Lung (tissue), 12 donors: ENCODE data around the gene CRISPLD2. TPM values are rescaled to one million over a fixed set of nuclear protein-coding genes. Genes with fewer than 3 reads are reported as not detected.

Experiments
- ATAC-seq: fragments of 200-7000 bp; cut with Tn5 transposase; one replicate; pipeline ENCODE4 v1.9.1; 2020; ENCODE audit warnings: moderate number of reproducible peaks; ENCODE audit not compliant: insufficient read depth, low FRiP score
- DNase-seq, 3 donors: peaks; one replicate each; pipeline ENCODE4 v3.0.0-alpha.2; 2013 to 2017
- H3K27ac ChIP-seq, 2 donors: one replicate each; pipeline ENCODE4 v1.5.1; 2013; ENCODE audit warnings: mild to moderate bottlenecking in 2 of 2, moderate library complexity in 2 of 2, control low read depth in 1 of 2, inconsistent platforms in 1 of 2, low read depth in 1 of 2, low read length in 1 of 2
- H3K27me3 ChIP-seq, 3 donors: one replicate each; pipeline ENCODE4 v1.5.1; 2013; ENCODE audit warnings: low read length in 2 of 3; ENCODE audit not compliant: control insufficient read depth in 3 of 3, insufficient read depth in 3 of 3
- H3K36me3 ChIP-seq, 4 donors: one replicate each; pipeline ENCODE4 v1.5.1; 2013; ENCODE audit warnings: low read length in 4 of 4, mild to moderate bottlenecking in 1 of 4, moderate library complexity in 1 of 4; ENCODE audit not compliant: control insufficient read depth in 4 of 4, insufficient read depth in 4 of 4
- H3K4me1 ChIP-seq, 5 donors: one replicate each; pipeline ENCODE4 v1.5.1; 2013; ENCODE audit warnings: low read length in 5 of 5, mild to moderate bottlenecking in 2 of 5, moderate library complexity in 1 of 5; ENCODE audit not compliant: control insufficient read depth in 5 of 5, insufficient read depth in 5 of 5
- H3K4me3 ChIP-seq: one replicate; pipeline ENCODE4 v1.5.1; 2013; ENCODE audit warnings: mild to moderate bottlenecking, control low read depth, moderate library complexity
- H3K9ac ChIP-seq, 2 donors: one replicate each; pipeline ENCODE4 v1.5.1; 2013; ENCODE audit warnings: low read length in 2 of 2, control low read depth in 1 of 2; ENCODE audit not compliant: insufficient read depth in 1 of 2
- H3K9me3 ChIP-seq, 4 donors: one replicate each; pipeline ENCODE4 v1.5.1; 2013; ENCODE audit warnings: low read length in 3 of 4, mild to moderate bottlenecking in 1 of 4, moderate library complexity in 1 of 4; ENCODE audit not compliant: control insufficient read depth in 4 of 4, insufficient read depth in 3 of 4
- CTCF ChIP-seq: IDR thresholded peaks from 2 replicates; pipeline ENCODE4 v1.5.1; 2012; ENCODE audit warnings: mild to moderate bottlenecking; ENCODE audit errors: control extremely low read depth, extremely low read depth
- WGBS, 2 donors: extraction: QIAGEN DNeasy Blood & Tissue Kit; methylation state at CpG; one replicate each; pipeline ENCODE4 v1.1.7; 2013; 5-methylcytosine and 5-hydroxymethylcytosine counted together
- polyA plus RNA-seq, 2 donors: library from polyadenylated mRNA; stranded (reverse); fragments of 200-250 nt; gene quantifications; one replicate each; pipeline ENCODE4 v1.2.1, GENCODE V29; 2013
- total RNA-seq, 2 donors: library from RNA; depleted of rRNA in 1 of 2; stranded (reverse); fragments of >200 nt in 1 of 2; gene quantifications; one replicate each; pipeline ENCODE4 v1.2.1, GENCODE V29; 2014 to 2021
- donor health status: control.
- donor health status: control.
- donor health status: Bipolar disorder and iron deficiency.
- donor health status: healthy.
- donor health status: DM: yes; HTN: yes; CAD: no.

The CRISPLD2 gene
- total and polyA plus RNA-seq, 4 donors = 30.3 to 136 (median 42.5) TPM

GRCh38 chr16:84891149-84891795, 71.5 kb downstream of the CRISPLD2 start:
- DNase-seq (peak; percentile 60 to 76 (median 70)), ATAC-seq (no peak)
- no peaks in the 10 kb centered on the region for H3K9me3 ChIP-seq
- no peak overlapping the region for H3K9ac ChIP-seq
- H3K36me3 ChIP-seq = no peaks in the 10 kb centered on the region
- H3K27ac ChIP-seq = no peak overlapping the region
- no peaks in the 10 kb centered on the region for H3K27me3 ChIP-seq
- 72 to 82% methylated on average over 17 of the region's 17 CpGs for WGBS, 2 donors
- peaks cover 0 to 19% (median 3%) of the 10 kb centered on the region in 5 donors for H3K4me1 ChIP-seq
- TF ChIP-seq CTCF = no peak
- H3K4me3 ChIP-seq = no peak overlapping the region

- no peak for ATAC-seq
- H3K36me3 ChIP-seq = no peaks in the 10 kb centered on the region
- H3K27ac ChIP-seq = no peak overlapping the region
- H3K9me3 ChIP-seq = no peaks in the 10 kb centered on the region
- H3K4me1 ChIP-seq = peaks cover 0 to 19% (median 3%) of the 10 kb centered on the region in 5 donors
- no peaks in the 10 kb centered on the region for H3K27me3 ChIP-seq
- no peak overlapping the region for H3K9ac ChIP-seq
- no peak overlapping the region for H3K4me3 ChIP-seq
- TF ChIP-seq CTCF = no peak
- 82 to 90% methylated on average over 10 of the region's 10 CpGs for WGBS, 2 donors
- DNase-seq = no peak
Measured at GRCh38 chr16:84892097-84892496, 72.3 kb downstream of the CRISPLD2 start.

GRCh38 chr16:84893467-84893848, 73.7 kb downstream of the CRISPLD2 start:
- no peak for ATAC-seq
- H3K9ac ChIP-seq = no peak overlapping the region
- H3K9me3 ChIP-seq = no peaks in the 10 kb centered on the region
- DNase-seq = no peak
- H3K27me3 ChIP-seq = no peaks in the 10 kb centered on the region
- H3K36me3 ChIP-seq = no peaks in the 10 kb centered on the region
- 94 to 95% methylated on average over 3 of the region's 3 CpGs for WGBS, 2 donors
- TF ChIP-seq CTCF = no peak
- H3K27ac ChIP-seq = peak overlapping the region in 1 of 2 donors; percentile 7
- H3K4me3 ChIP-seq = no peak overlapping the region
- peaks cover 0 to 19% (median 3%) of the 10 kb centered on the region in 5 donors for H3K4me1 ChIP-seq
